HEK293T (cell line): ENCODE results near the gene SF3A2.
A peak's percentile ranks its signal among the peaks of the same experiment; 100 is the strongest.

Experiments used
- CTCF ChIA-PET: fragments of 350-600 bp; formaldehyde crosslinking; extraction: SDS; loops from one replicate; lab custom pipeline; 2021; ENCODE audit warnings: antibody characterized with exemption, inconsistent platforms; lab: Yijun Ruan, JAX
- POLR2A ChIA-PET: fragments of 350-600 bp; formaldehyde crosslinking; extraction: SDS; loops from one replicate; lab custom pipeline; 2020; ENCODE audit warnings: antibody characterized with exemption, inconsistent platforms; lab: Yijun Ruan, JAX
- DNase-seq: peaks from one replicate; pipeline ENCODE4 v3.0.0; 2012; ENCODE audit warnings: mixed read lengths; ENCODE audit errors: extremely low spot score
- ARNT ChIP-seq: fragments of 450-650 bp; IDR thresholded peaks from 2 replicates; pipeline ENCODE4 v1.6.1; 2017; ENCODE audit warnings: mild to moderate bottlenecking
- BHLHE40 ChIP-seq: fragments of 450-650 bp; IDR thresholded peaks from 2 replicates; pipeline ENCODE4 v1.6.1; 2016; ENCODE audit warnings: mild to moderate bottlenecking, moderate library complexity, borderline replicate concordance
- CTBP1 ChIP-seq: fragments of 450-650 bp; IDR thresholded peaks from 2 replicates; pipeline ENCODE4 v1.6.1; 2016; ENCODE audit warnings: borderline replicate concordance
- ELF4 ChIP-seq: fragments of 450-650 bp; IDR thresholded peaks from 2 replicates; pipeline ENCODE4 v1.6.1; 2017; ENCODE audit warnings: antibody characterized with exemption
- FOXA1 ChIP-seq: fragments of 450-650 bp; IDR thresholded peaks from 2 replicates; pipeline ENCODE4 v1.6.1; 2016; ENCODE audit warnings: mild to moderate bottlenecking
- FOXK2 ChIP-seq: fragments of 450-650 bp; IDR thresholded peaks from 2 replicates; pipeline ENCODE4 v1.6.1; 2016; ENCODE audit warnings: mild to moderate bottlenecking
- FOXM1 ChIP-seq: fragments of 450-650 bp; IDR thresholded peaks from 2 replicates; pipeline ENCODE4 v1.6.1; 2017; ENCODE audit warnings: mild to moderate bottlenecking, borderline replicate concordance
- HDGF ChIP-seq: fragments of 450-650 bp; IDR thresholded peaks from 2 replicates; pipeline ENCODE4 v1.6.1; 2017; ENCODE audit warnings: antibody characterized with exemption, borderline replicate concordance
- L3MBTL2 ChIP-seq: fragments of 450-650 bp; conservative IDR thresholded peaks from 2 replicates; pipeline ENCODE4 v1.6.1; 2016; ENCODE audit warnings: mild to moderate bottlenecking
- LEF1 ChIP-seq: fragments of 450-650 bp; IDR thresholded peaks from 2 replicates; pipeline ENCODE4 v1.6.1; 2017; ENCODE audit warnings: mild to moderate bottlenecking, borderline replicate concordance
- NFRKB ChIP-seq: fragments of 450-650 bp; IDR thresholded peaks from 2 replicates; pipeline ENCODE4 v1.6.1; 2016; ENCODE audit warnings: mild to moderate bottlenecking, moderate library complexity
- SP1 ChIP-seq: fragments of 450-650 bp; IDR thresholded peaks from 2 replicates; pipeline ENCODE4 v1.6.1; 2017
- SUZ12 ChIP-seq: fragments of 450-650 bp; IDR thresholded peaks from 2 replicates; pipeline ENCODE4 v1.6.1; 2016; ENCODE audit warnings: mild to moderate bottlenecking
- TARDBP ChIP-seq: fragments of 450-650 bp; IDR thresholded peaks from 2 replicates; pipeline ENCODE4 v1.6.1; 2016
- ZNF384 ChIP-seq: fragments of 450-650 bp; IDR thresholded peaks from 2 replicates; pipeline ENCODE4 v1.6.1; 2016
- TF ChIP-seq, protein P1 (sequence below): fragments of 450-650 bp; IDR thresholded peaks from 2 replicates; pipeline ENCODE4 v1.6.1; 2016

SF3A2 gene

DNA sequence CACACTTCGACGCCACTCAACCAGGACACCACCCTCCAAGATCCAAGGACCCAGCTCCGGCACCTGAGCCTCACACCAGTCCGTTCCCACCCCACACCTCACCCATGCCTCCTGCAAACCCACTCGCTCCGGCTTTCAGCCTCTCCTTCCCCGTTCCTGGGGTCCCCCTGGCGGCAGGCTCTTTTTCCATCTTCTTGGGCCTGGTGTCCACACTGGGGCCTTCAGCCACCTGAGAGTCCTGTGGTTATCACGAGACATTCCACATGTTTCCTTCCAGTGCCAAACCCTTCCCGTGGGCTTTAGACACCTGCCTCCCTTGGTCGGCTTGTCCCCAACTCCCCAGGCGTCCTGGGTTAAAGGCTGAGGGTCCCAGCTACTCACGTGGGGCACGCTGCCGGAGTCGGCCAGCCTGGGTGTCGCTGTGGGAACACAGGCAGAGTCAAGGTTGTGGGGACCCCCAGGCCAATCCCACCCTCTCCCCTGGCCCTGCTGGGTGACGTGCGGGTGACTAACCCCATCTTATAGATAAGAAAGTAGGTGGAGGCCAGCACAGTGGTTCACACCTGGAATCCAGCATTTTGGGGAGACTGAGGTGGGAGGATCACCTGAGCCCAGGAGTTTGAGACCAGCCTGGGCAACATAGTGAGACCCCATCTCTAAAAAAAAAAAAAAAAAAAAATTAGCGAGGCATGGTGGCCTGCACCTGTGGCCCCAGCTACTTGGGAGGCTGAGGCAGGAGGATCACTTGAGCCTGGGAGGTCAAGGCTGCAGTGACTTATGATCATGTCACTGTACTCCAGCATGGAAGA lies 17.6 kb downstream of the SF3A2 start:
- DNase-seq, result no peak
- ChIA-PET CTCF (interaction anchor here (1.7 kb wide), 1 partner anchor 8 kb away, joined by 5 read pairs; no protein-coding TSS in a partner anchor), POLR2A (interaction anchor here (1.4 kb wide), 1 partner anchor 9 kb away, joined by 3 read pairs; no protein-coding TSS in a partner anchor)
- TF ChIP-seq FOXA1 (no peak), NFRKB (no peak), ZNF384 (0 out of 2 replicates have a peak, but pooled peaks have one; percentile 46), SUZ12 (no peak), BHLHE40 (no peak)

DNA sequence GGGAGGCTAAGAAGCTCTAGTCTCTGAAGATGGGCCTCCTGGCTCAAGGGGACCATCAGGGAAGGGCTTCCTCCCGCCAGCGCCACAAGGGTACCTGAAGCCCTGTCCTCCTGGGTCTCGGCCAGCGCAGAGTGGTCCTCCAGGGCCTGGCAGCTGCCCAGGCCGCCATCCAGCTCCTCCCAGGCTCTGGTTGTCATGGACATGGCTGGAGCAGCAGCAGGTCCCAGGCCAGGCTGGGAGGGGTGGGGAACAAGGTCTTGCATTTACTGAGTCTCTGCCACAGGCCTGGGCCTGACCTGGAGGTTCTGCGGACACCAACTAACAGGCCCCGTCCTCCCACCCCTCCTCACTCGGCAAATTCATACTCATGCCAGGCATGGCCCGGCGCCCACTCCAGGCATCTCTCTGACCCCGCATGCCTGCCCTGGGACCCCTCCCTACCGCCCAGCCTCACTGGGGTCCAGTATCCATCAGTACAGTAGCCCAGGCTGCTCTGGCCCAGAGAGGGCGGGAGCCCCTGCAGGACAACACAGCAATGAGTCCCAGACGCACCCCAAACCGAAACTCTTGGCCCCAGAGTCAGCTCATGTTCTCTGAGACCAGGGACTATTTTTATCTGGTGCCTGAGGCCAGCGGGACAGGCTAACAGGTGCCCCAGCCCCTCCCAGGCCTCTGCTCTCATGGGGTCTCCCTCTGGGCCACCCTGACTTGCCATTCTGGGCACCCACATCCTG lies 18.7 kb downstream of the SF3A2 start:
- TF ChIP-seq ZNF384, result no peak
- no peak for TF ChIP-seq FOXA1
- no peak for TF ChIP-seq TARDBP
- no peak for TF ChIP-seq L3MBTL2
- no peak for TF ChIP-seq LEF1
- no peak for TF ChIP-seq CTBP1
- no peak for TF ChIP-seq BHLHE40
- no peak for TF ChIP-seq SUZ12
- no peak for TF ChIP-seq HDGF
- TF ChIP-seq, protein P1, sequence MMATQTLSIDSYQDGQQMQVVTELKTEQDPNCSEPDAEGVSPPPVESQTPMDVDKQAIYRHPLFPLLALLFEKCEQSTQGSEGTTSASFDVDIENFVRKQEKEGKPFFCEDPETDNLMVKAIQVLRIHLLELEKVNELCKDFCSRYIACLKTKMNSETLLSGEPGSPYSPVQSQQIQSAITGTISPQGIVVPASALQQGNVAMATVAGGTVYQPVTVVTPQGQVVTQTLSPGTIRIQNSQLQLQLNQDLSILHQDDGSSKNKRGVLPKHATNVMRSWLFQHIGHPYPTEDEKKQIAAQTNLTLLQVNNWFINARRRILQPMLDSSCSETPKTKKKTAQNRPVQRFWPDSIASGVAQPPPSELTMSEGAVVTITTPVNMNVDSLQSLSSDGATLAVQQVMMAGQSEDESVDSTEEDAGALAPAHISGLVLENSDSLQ, result no peak
- no peak for TF ChIP-seq FOXM1
- TF ChIP-seq FOXK2, result no peak
- TF ChIP-seq ELF4, result no peak
- TF ChIP-seq SP1, result no peak
- TF ChIP-seq NFRKB, result no peak
- ChIA-PET CTCF (no interaction called here), POLR2A (no interaction called here)
- DNase-seq, result no peak

DNA sequence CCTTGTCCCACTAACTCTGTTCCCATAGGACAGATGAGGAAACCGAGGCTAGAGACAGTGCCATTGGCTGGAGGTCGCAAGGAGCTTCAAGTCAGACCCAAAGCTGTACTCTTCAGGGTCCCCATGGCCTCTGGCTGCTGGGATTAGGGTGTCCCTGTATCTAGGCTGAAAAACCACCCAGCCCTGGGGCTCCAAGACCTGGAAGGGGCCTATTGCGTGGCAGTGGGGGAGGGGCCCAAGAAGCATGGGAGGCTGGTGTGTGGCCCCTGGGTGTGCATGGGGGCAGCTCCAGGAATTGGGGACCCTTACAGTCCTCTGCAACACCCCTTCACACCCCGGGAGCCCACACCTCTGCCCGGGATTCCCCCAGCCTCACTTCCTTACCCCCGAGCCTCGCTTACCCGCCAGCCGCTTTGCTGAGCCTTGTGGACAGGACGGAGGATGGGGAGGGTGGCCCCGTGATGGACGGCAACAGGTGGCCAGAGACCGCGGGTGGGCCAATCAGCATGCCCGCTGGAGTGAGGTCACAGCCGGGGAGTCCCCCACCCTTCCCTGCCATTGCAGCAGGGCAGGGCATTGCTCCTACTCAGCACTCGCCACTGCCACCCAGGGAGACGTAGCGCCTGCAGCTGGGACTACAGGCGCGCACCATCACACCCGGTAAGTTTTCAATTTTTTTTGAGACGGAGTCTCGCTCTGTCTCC lies 19.5 kb downstream of the SF3A2 start, which contains the start of gene JSRP1:
Gene JSRP1 (minus strand): TSS at position 436 of the 704 bp plus-strand sequence. CDS start 1,103 bp downstream, outside the sequence.
- TF ChIP-seq LEF1 (no peak), NFRKB (no peak)
- TF ChIP-seq, protein P1, result no peak
- DNase-seq, result no peak
- CTCF ChIA-PET, result no interaction called here
- POLR2A ChIA-PET, result no interaction called here

DNA sequence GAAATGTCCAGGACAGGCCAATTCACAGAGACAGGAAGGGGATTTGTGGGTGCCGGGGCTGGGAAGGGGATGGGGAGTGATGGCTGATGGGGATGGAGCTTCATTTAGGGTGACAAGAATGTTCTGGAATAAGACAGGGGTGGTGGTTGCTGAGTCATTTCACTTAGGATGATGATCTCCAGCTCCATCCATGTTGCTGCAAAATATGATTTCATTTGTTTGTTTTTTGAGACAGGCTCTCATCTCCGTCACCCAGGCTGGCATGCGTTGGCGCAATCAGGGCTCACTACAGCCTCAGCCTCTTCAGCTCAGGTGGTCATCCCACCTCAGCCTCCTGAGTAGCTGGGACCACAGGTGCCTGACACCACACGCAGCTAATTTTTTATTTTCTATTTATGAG lies 22.7 kb downstream of the SF3A2 start:
- no peak for DNase-seq
- POLR2A ChIA-PET, result interaction anchor here (0.6 to 1.4 kb wide), 4 partner anchors 9 to 22 kb away, joined by 3 to 6 read pairs (median 4); no protein-coding TSS in a partner anchor
- CTCF ChIA-PET, result interaction anchor here (0.7 to 0.8 kb wide), 2 partner anchors 14 to 50 kb away, joined by 3 to 4 read pairs; no protein-coding TSS in a partner anchor
- TF ChIP-seq CTBP1, result no peak
- no peak for TF ChIP-seq L3MBTL2
- no peak for TF ChIP-seq LEF1
- TF ChIP-seq SP1, result no peak
- TF ChIP-seq TARDBP, result no peak
- TF ChIP-seq SUZ12, result no peak
- no peak for TF ChIP-seq FOXK2
- no peak for TF ChIP-seq ZNF384
- TF ChIP-seq BHLHE40, result no peak
- TF ChIP-seq ARNT, result no peak
- TF ChIP-seq ELF4, result no peak
- no peak for TF ChIP-seq NFRKB

DNA sequence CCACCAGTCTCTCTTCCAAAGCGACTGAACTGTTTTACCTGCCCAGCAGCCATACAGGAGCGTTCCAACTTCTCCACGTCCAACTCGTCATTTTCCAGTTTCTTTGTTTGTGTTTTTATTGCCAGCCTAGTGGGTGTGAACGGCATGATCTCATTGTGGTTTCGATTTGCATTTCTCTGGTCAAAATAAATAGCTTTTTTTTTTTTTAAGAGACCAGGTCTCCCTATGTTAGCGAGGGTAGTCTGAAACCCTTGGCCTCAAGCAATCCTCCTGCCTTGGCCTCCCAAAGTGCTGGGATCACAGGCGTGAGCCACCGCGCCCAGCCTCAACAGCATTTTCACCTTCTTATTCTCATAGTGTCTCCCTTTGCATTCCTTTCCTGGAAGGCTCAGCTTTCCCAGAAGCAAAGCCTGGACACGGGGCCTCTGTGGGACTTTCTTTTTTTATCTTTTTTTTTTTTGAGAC lies 23.7 kb downstream of the SF3A2 start:
- DNase-seq, result no peak
- ChIA-PET CTCF (interaction anchor here (0.6 to 1.3 kb wide), 3 partner anchors 12 to 258 kb away, joined by 3 to 5 read pairs (median 4); no protein-coding TSS in a partner anchor), POLR2A (interaction anchor here (0.8 to 1.4 kb wide), 3 partner anchors 10 to 13 kb away, joined by 4 to 6 read pairs (median 5); no protein-coding TSS in a partner anchor)
- TF ChIP-seq ZNF384 (0 out of 2 replicates have a peak, but pooled peaks have one; percentile 16), ELF4 (no peak), NFRKB (no peak), HDGF (no peak), CTBP1 (no peak)
